ENCODE data around the gene SPTLC1. TPM values are rescaled to one million over a fixed set of nuclear protein-coding genes. Genes with fewer than 3 reads are reported as not detected.
"Not testable (repeated sequence)": the region's sequence is repeated elsewhere in the genome, so short reads cannot be mapped to it uniquely, and the experiment has no call there.

SPTLC1 gene
- total RNA-seq, 1 experiment from 2014 or later = 68.0 TPM

DNA sequence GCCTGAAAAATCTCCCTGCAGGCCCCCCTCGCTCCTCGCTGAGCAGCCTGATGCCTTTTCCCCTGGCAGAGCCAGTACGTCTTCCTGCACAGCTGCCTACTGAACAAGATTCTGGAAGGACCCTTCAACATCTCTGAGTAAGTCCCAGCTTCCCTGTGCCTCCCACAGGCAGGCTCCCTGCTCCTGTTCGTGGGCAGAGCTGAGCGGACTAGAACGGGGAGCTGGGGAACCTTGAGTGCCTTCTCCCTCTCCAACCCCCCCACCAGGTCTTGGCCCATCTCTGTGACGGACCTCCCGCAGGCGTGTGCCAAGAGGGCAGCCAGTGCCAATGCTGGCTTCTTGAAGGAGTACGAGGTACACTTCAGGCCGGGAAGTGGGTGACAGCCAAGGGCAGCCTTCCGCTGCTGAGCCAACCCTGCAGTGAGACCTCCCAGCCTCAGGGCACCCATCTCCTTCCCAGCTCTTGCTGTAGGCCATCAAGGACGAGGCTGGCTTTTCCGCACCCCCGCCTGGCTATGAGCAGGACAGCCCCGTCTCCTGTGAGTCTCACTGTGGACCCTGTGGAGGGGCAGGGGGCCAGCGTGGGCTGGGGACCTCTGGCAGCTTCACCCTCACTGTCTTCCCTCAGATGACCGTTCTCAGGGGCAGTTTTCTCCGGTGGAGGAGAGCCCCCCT is 21.1 kb upstream of the SPTLC1 start:
- Mint-ChIP-seq H3K27me3 (ENCODE audit: insufficient read depth, unreplicated experiment) (no peaks in the 10 kb centered on the region), H3K4me3 (ENCODE audit: unreplicated experiment) (no peak overlapping the region), H3K4me1 (ENCODE audit: insufficient read depth, unreplicated experiment) (peaks cover 24% of the 10 kb centered on the region), H3K36me3 (ENCODE audit: insufficient read depth, unreplicated experiment) (no peaks in the 10 kb centered on the region), H3K27ac (ENCODE audit: low read depth, unreplicated experiment) (no peak overlapping the region), H3K9me3 (ENCODE audit: unreplicated experiment) (no peaks in the 10 kb centered on the region)
- TF ChIP-seq, protein P1, sequence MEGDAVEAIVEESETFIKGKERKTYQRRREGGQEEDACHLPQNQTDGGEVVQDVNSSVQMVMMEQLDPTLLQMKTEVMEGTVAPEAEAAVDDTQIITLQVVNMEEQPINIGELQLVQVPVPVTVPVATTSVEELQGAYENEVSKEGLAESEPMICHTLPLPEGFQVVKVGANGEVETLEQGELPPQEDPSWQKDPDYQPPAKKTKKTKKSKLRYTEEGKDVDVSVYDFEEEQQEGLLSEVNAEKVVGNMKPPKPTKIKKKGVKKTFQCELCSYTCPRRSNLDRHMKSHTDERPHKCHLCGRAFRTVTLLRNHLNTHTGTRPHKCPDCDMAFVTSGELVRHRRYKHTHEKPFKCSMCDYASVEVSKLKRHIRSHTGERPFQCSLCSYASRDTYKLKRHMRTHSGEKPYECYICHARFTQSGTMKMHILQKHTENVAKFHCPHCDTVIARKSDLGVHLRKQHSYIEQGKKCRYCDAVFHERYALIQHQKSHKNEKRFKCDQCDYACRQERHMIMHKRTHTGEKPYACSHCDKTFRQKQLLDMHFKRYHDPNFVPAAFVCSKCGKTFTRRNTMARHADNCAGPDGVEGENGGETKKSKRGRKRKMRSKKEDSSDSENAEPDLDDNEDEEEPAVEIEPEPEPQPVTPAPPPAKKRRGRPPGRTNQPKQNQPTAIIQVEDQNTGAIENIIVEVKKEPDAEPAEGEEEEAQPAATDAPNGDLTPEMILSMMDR (IDR thresholded peaks at IDR 0.05; ENCODE audit: unreplicated experiment) = no peak
- ChIA-PET CTCF (interaction anchor here (0.6 to 6.7 kb wide), 10 partner anchors 10 to 655 kb away, joined by 3 to 74 read pairs (median 8); no protein-coding TSS in a partner anchor), POLR2A (interaction anchor here (0.6 to 1.0 kb wide), 2 partner anchors 106 to 518 kb away, joined by 3 to 5 read pairs; no protein-coding TSS in a partner anchor)
- no TSS peak for BruUV-seq (replicated peaks)
- intact Hi-C loops (cut with micrococcal nuclease) = loop anchor here (10.0 kb wide), 2 partner anchors 298 to 498 kb away; no protein-coding TSS in a partner anchor
- no peak for DNase-seq (ENCODE audit: unreplicated experiment)

DNA sequence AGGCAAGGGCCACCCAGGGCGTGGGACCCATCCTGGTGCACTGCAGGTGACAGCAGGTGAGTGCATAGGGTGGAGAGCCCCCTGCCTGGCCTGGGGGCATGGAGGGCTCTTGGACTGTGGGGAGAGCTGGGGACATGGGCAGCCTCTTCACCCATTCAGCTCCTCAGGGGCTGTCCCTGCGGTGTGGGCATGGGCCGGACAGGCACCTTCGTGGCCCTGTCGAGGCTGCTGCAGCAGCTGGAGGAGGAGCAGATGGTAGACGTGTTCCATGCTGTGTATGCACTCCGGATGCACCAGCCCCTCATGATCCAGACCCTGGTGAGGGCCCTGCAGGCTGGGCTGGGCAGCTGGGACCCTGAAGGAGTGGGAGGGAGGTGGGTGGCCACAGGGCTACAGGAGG is 20.4 kb upstream of the SPTLC1 start:
- Mint-ChIP-seq H3K36me3 (ENCODE audit: insufficient read depth, unreplicated experiment) (no peaks in the 10 kb centered on the region), H3K4me1 (ENCODE audit: insufficient read depth, unreplicated experiment) (peaks cover 17% of the 10 kb centered on the region), H3K27ac (ENCODE audit: low read depth, unreplicated experiment) (no peak overlapping the region), H3K4me3 (ENCODE audit: unreplicated experiment) (no peak overlapping the region), H3K27me3 (ENCODE audit: insufficient read depth, unreplicated experiment) (no peaks in the 10 kb centered on the region), H3K9me3 (ENCODE audit: unreplicated experiment) (no peaks in the 10 kb centered on the region)
- ChIA-PET POLR2A (interaction anchor here (1.0 kb wide), 1 partner anchor 107 kb away, joined by 5 read pairs; no protein-coding TSS in a partner anchor), CTCF (interaction anchor here (0.6 to 6.7 kb wide), 17 partner anchors 11 to 656 kb away, joined by 3 to 74 read pairs (median 5); no protein-coding TSS in a partner anchor)
- intact Hi-C loops (cut with micrococcal nuclease) = loop anchor here (10.0 kb wide), 2 partner anchors 299 to 499 kb away; no protein-coding TSS in a partner anchor
- no TSS peak for BruUV-seq (replicated peaks)
- no peak for DNase-seq (ENCODE audit: unreplicated experiment)
- TF ChIP-seq, protein P1 (IDR thresholded peaks at IDR 0.05; ENCODE audit: unreplicated experiment) = no peak

DNA sequence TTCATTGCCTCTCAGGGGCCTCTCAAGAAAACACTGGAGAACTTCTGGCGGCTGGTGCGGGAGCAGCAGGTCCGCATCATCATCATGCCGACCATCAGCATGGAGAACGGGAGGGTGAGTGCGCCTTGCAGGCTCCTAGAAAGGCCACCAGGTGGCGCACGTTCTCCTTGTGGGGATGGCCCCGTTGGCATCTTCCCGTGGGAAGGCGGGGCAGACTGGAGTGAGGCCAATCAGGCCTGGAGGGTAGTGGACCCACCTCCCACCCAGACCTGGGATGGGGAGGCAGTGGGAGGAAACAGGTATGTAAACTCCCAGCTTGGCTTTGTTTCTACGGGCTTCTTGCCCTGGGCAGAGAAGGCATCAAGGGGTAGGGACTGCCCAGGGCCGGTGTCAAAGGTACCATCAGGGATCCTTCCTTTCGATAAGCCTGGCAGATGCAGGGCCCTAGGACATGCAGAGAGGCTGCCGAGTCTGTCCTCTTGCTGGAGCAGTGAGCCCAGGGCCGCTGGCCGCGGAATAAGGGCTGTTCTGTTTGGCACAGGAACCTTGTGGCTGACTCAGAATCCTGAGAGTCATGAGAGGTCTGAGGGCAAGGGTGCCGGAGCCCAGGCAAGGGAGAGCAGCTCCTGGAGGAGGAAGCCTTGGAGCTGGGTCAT is 18.9 kb upstream of the SPTLC1 start:
- ChIA-PET POLR2A (interaction anchor here (0.9 kb wide), 1 partner anchor 159 kb away, joined by 5 read pairs; the partner anchor contains the start of gene IARS1), CTCF (interaction anchor here (0.6 to 2.7 kb wide), 18 partner anchors 8 to 657 kb away, joined by 3 to 12 read pairs (median 4); no protein-coding TSS in a partner anchor)
- peaks cover 9% of the 10 kb centered on the region for H3K4me1 Mint-ChIP-seq (ENCODE audit: insufficient read depth, unreplicated experiment)
- no TSS peak for BruUV-seq (replicated peaks)
- no peaks in the 10 kb centered on the region for H3K36me3 Mint-ChIP-seq (ENCODE audit: insufficient read depth, unreplicated experiment)
- H3K27ac Mint-ChIP-seq (ENCODE audit: low read depth, unreplicated experiment) = no peak overlapping the region
- DNase-seq (ENCODE audit: unreplicated experiment) = peak; percentile 82
- peaks cover 13% of the 10 kb centered on the region for H3K27me3 Mint-ChIP-seq (ENCODE audit: insufficient read depth, unreplicated experiment)
- intact Hi-C loops (cut with micrococcal nuclease) = loop anchor here (10.0 kb wide), 2 partner anchors 301 to 501 kb away; no protein-coding TSS in a partner anchor
- peak overlapping the region; percentile 66 for H3K4me3 Mint-ChIP-seq (ENCODE audit: unreplicated experiment)
- TF ChIP-seq, protein P1 (IDR thresholded peaks at IDR 0.05; ENCODE audit: unreplicated experiment) = peak; percentile 96
- H3K9me3 Mint-ChIP-seq (ENCODE audit: unreplicated experiment) = no peaks in the 10 kb centered on the region

DNA sequence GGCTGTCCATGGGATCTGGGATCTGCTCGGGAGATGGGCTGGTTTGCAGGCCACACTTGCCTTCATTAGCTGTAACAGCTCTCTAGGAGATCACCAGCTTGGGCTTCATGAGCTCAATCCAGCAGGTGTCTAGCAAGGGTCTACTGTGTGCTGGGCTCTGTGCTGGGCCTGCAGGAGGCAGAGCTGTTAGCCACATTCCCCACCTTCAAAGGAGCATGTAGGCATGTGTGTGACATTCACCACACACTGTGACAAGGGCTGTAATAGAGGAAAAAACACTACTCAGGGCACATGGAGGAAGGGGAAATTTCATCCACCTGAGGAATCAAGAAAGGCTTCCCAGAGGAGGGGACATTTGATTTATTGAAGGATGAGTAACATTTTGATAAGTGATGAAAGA is 17.7 kb upstream of the SPTLC1 start:
- peaks cover 16% of the 10 kb centered on the region for H3K27me3 Mint-ChIP-seq (ENCODE audit: insufficient read depth, unreplicated experiment)
- H3K4me1 Mint-ChIP-seq (ENCODE audit: insufficient read depth, unreplicated experiment); H3K4me3 Mint-ChIP-seq (ENCODE audit: unreplicated experiment); H3K9me3 Mint-ChIP-seq (ENCODE audit: unreplicated experiment); H3K36me3 Mint-ChIP-seq (ENCODE audit: insufficient read depth, unreplicated experiment); BruUV-seq (replicated peaks); POLR2A ChIA-PET; DNase-seq (ENCODE audit: unreplicated experiment); H3K27ac Mint-ChIP-seq (ENCODE audit: low read depth, unreplicated experiment): not testable (repeated sequence)
- intact Hi-C loops (cut with micrococcal nuclease) = loop anchor here (10.0 kb wide), 2 partner anchors 302 to 502 kb away; no protein-coding TSS in a partner anchor
- CTCF ChIA-PET = interaction anchor here (0.5 to 1.0 kb wide), 5 partner anchors 8 to 1021 kb away, joined by 3 to 4 read pairs (median 3); no protein-coding TSS in a partner anchor

Data from MCF 10A (cell line).